K562 (cell line): Measurements from ENCODE around the gene CELSR2. TPM values are rescaled to one million over a fixed set of nuclear protein-coding genes. Genes with fewer than 3 reads are reported as not detected.

ENCODE experiments used
- CBX2 ChIP-seq: fragments of 200-600 bp; sonication (generic); IDR thresholded peaks from one replicate; pipeline ENCODE4 v1.6.1; 2012; ENCODE audit warnings: mild to moderate bottlenecking, low read length, inconsistent platforms; ENCODE audit not compliant: insufficient read depth, poor library complexity, severe bottlenecking
- CCAR2 ChIP-seq: fragments of 200-400 bp; formaldehyde crosslinking; IDR thresholded peaks from 2 replicates; pipeline ENCODE4 v1.6.1; 2017; ENCODE audit warnings: mild to moderate bottlenecking, low read depth, low read length
- E2F6 ChIP-seq, 2 experiments: IDR thresholded peaks; 2 replicates each; pipeline ENCODE4 v1.6.1; 2011; ENCODE audit warnings: borderline replicate concordance in 1 of 2, control low read depth in 1 of 2, low read depth in 1 of 2, low read length in 1 of 2, mild to moderate bottlenecking in 1 of 2, mixed read lengths in 1 of 2, moderate library complexity in 1 of 2; ENCODE audit not compliant: insufficient read depth in 1 of 2, insufficient read length in 1 of 2, poor library complexity in 1 of 2, severe bottlenecking in 1 of 2; ENCODE audit errors: extremely low read depth in 1 of 2
- E4F1 ChIP-seq: fragments of 250-450 bp; sonication (Bioruptor Pico); IDR thresholded peaks from 2 replicates; pipeline ENCODE4 v1.5.0; 2021; ENCODE audit warnings: mild to moderate bottlenecking, borderline replicate concordance
- ESRRB ChIP-seq: fragments of 250-450 bp; sonication (Bioruptor Pico); IDR thresholded peaks from 2 replicates; pipeline ENCODE4 v1.5.0; 2020; ENCODE audit warnings: mild to moderate bottlenecking, moderate library complexity, borderline replicate concordance
- FOXJ3 ChIP-seq: sonication (generic); formaldehyde crosslinking; IDR thresholded peaks from 2 replicates; pipeline ENCODE4 v1.4.0; 2020; ENCODE audit warnings: mild to moderate bottlenecking, missing genetic modification reagents
- KHSRP ChIP-seq: fragments of 450-650 bp; IDR thresholded peaks from 2 replicates; pipeline ENCODE4 v1.6.1; 2017
- KLF10 ChIP-seq: fragments of 250-450 bp; sonication (Bioruptor Pico); IDR thresholded peaks from 2 replicates; pipeline ENCODE4 v1.6.1; 2021; ENCODE audit warnings: matching md5 sums
- L3MBTL2 ChIP-seq: fragments of 450-650 bp; IDR thresholded peaks from 2 replicates; pipeline ENCODE4 v1.6.1; 2016; ENCODE audit warnings: mild to moderate bottlenecking, moderate library complexity
- MCM3 ChIP-seq: fragments of 450-650 bp; IDR thresholded peaks from 2 replicates; pipeline ENCODE4 v1.6.1; 2016
- MEF2D ChIP-seq: conservative IDR thresholded peaks from 2 replicates; pipeline ENCODE4 v1.6.1; 2016; ENCODE audit warnings: low read depth, missing genetic modification characterization, missing compliant biosample characterization
- NUFIP1 ChIP-seq: fragments of 450-650 bp; IDR thresholded peaks from 2 replicates; pipeline ENCODE4 v1.6.1; 2018; ENCODE audit not compliant: partially characterized antibody
- SFPQ ChIP-seq: fragments of 200-400 bp; formaldehyde crosslinking; IDR thresholded peaks from 2 replicates; pipeline ENCODE4 v1.6.1; 2017; ENCODE audit warnings: mild to moderate bottlenecking, low read depth, low read length, moderate library complexity
- SMARCA5 ChIP-seq: fragments of 450-650 bp; IDR thresholded peaks from 2 replicates; pipeline ENCODE4 v1.6.1; 2016
- TCF3 ChIP-seq: sonication (generic); formaldehyde crosslinking; IDR thresholded peaks from 2 replicates; pipeline ENCODE4 v1.4.0; 2020; ENCODE audit warnings: mild to moderate bottlenecking, missing genetic modification reagents
- TEAD2 ChIP-seq: fragments of 450-650 bp; IDR thresholded peaks from 2 replicates; pipeline ENCODE4 v1.6.1; 2016; ENCODE audit warnings: missing genetic modification characterization, control low read depth, missing compliant biosample characterization
- ZFP91 ChIP-seq: sonication (generic); formaldehyde crosslinking; IDR thresholded peaks from 2 replicates; pipeline ENCODE4 v1.8.0; 2022; ENCODE audit warnings: mild to moderate bottlenecking, missing genetic modification reagents
- ZNF175 ChIP-seq: fragments of 200-800 bp; sonication (Bioruptor generic); IDR thresholded peaks from 2 replicates; pipeline ENCODE4 v1.6.1; 2016; ENCODE audit warnings: low read depth, mild to moderate bottlenecking, missing genetic modification characterization, missing compliant biosample characterization
- ZNF280B ChIP-seq: fragments of 250-450 bp; sonication (Bioruptor Pico); IDR thresholded peaks from 2 replicates; pipeline ENCODE4 v1.5.1; 2021; ENCODE audit warnings: mild to moderate bottlenecking
- polyA plus RNA-seq, 8 experiments: library from polyadenylated mRNA; depleted of rRNA in 4 of 8; stranded (reverse) in 5 of 8; unstranded in 3 of 8; fragments of >200 nt; fragmentation: Nextera tagmentation in 2 of 8; fragmentation: Illumina TruSeq in 1 of 8; extraction: Ambion mirVana in 2 of 8; extraction: Trizol in 1 of 8; gene quantifications; 2 replicates each; pipeline versions ENCODE4 v1.2.1 to v1.2.3, GENCODE V29; 2011 to 2014; ENCODE audit warnings: inconsistent platforms in 1 of 8, missing spikeins in 1 of 8
- total RNA-seq, 7 experiments: library from RNA; depleted of rRNA in 6 of 7; stranded (reverse); fragments of >200 nt in 6 of 7; fragmentation: Illumina TruSeq in 2 of 7; extraction: Trizol in 2 of 7; gene quantifications; 2 replicates each; pipeline versions ENCODE4 v1.2.1 to v1.2.3, GENCODE V29; 2011 to 2021; ENCODE audit warnings: low replicate concordance in 1 of 7

Gene CELSR2
- total and polyA plus RNA-seq, 9 of the 15 experiments (the other 6 are each of a cell fraction or from before 2014, with no cell fraction given) = 0.31 to 21.9 (median 4.2) TPM

- no peak for TF ChIP-seq ZNF175
- no peak for TF ChIP-seq KLF10 (CRISPR knock-in tag)
- TF ChIP-seq CBX2 = no peak
- TF ChIP-seq KHSRP = no peak
- TF ChIP-seq L3MBTL2 = peak; percentile 47
- no peak for TF ChIP-seq TCF3
- TF ChIP-seq CCAR2 = no peak
- TF ChIP-seq NUFIP1 = no peak
- no peak for TF ChIP-seq FOXJ3 (CRISPR knock-in tag)
- TF ChIP-seq ZFP91 (CRISPR knock-in tag) = no peak
- no peak for TF ChIP-seq ZNF280B (CRISPR knock-in tag)
- no peak for TF ChIP-seq ESRRB
- no peak for TF ChIP-seq MEF2D
- no peak for TF ChIP-seq MCM3
- no peak for TF ChIP-seq SFPQ
- no peak for TF ChIP-seq SMARCA5
- TF ChIP-seq E2F6 (IDR thresholded peaks at IDR 0.05; ENCODE audit: borderline replicate concordance in 1 of 2, extremely low read depth in 1 of 2, insufficient read depth in 1 of 2, insufficient read length in 1 of 2, low read depth in 1 of 2, low read length in 1 of 2, poor library complexity in 1 of 2, severe bottlenecking in 1 of 2) = peak in 1 of 2 experiments; percentile 66
- TF ChIP-seq TEAD2 (tag) = no peak
- TF ChIP-seq E4F1 = no peak
These were observed 489 bp downstream of the CELSR2 start (continued) for GRCh38 chr1:109249654-109250401.
